CMK (cell line): ENCODE results near the gene ELOVL3.

Experiments used
- DNase-seq: peaks from one replicate; pipeline ENCODE4 v3.0.0-alpha.2; 2010; ENCODE audit warnings: low read depth

The ELOVL3 gene

GRCh38 chr10:102254426-102254825 is 28.3 kb downstream of the ELOVL3 start:
- DNase-seq, result no peak

DNA sequence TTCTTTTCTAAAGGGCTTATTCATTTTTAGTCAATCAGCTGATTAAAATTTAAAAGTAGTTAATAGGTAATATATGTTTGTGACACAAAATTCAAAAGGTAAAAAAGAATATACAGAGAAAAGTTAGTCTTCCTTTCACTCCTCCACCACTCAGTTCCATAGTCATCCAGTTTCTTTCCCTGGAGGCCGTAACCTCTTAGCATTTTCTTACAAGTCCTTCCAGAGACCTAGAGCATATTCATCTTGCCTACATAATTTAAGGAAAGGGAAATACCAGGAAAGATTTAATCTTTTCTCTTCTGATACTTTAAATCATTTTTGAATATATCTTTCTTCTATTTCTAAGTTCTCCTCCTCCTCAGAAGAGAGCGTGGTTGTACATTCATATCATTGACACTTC is 29.3 kb downstream of the ELOVL3 start:
- DNase-seq, result no peak

GRCh38 chr10:102261196-102261595 is 35.1 kb downstream of the ELOVL3 start:
- DNase-seq, result no peak

DNA sequence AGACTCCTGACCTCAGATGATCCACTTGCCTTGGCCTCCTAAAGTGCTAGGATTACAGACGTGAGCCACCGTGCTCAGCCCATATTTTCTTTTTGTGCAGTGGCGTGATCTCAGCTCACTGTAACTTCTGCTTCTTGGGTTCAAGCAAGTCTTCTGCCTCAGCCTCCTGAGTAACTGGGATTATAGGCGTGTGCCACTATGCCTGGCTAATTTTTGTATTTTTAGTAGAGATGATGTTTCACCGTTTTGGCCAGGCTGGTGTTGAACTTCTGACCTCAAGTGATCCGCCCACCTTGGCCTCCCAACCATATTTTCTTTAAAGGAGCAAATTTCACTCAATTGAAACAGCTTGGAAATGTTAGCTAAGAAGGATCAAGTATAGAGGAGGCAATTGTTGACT is 35.7 kb downstream of the ELOVL3 start:
- DNase-seq, result no peak

- no peak for DNase-seq
Measured at GRCh38 chr10:102262744-102263370, 36.8 kb downstream of the ELOVL3 start.

DNA sequence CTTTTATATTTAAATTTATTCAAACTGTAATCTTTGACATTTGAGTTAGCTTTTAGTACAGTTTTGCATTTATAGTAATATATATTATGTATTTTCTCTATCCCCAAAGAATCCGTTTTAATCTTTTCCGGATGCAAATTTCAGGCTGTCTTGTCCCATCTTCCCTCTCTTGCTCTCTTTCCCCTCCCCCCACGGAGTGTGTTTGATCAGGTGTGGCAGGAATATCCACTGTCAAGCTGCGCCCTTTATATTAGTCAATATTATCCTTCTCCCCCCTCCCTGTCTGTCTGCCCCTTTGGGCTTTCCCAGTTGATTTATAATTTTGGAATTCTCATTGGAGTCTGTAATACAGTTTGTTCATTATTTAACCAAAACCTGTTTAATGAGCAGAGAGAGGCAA is 38.3 kb downstream of the ELOVL3 start:
- no peak for DNase-seq

DNA sequence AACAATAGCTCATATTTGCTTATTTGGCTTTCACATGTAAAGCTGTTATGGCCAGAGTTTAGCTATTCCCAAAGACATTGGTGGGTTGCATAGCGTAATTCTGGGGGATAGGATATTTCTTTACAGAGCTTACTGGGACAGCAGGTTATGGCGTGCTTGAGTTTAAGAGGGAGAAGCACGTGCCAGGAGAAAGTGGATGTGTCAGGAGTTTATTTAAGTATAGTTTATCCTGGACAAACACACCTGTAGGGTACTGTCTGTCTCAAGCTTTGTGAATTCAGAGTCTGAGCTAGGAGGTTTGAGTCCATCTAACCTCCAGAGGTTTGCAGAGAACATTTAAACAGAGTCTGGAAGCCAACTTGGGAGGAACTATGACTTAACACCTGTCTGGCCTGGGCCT is 40.6 kb downstream of the ELOVL3 start:
- DNase-seq, result no peak

- no peak for DNase-seq
Measured at GRCh38 chr10:102267748-102268147, 41.6 kb downstream of the ELOVL3 start.

- DNase-seq, result no peak
Measured at GRCh38 chr10:102268375-102268888, 42.3 kb downstream of the ELOVL3 start.

- DNase-seq, result no peak
Measured at GRCh38 chr10:102269017-102269416, 42.9 kb downstream of the ELOVL3 start.

GRCh38 chr10:102274062-102274461 is 48.0 kb downstream of the ELOVL3 start:
- DNase-seq, result no peak

- no peak for DNase-seq
Measured at GRCh38 chr10:102275343-102275742, 49.2 kb downstream of the ELOVL3 start.

DNA sequence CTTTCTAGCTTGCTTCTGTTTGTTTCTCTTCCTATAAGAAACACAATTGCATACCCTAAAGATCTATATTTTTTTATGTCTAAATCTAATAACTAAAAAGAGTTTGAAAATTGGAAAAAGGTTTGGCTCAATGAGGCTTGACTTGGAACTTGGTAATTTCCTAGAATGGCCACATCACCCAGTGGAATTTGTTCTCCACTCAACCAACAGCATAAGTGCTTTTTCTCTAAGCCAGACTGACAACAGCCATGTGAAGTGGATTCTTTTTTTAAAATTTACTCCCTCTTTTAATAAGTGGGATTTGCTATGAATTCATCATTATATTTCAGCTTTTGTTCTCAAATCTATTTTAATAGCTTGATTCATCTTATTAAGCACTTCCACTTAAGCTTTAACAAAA is 53.0 kb downstream of the ELOVL3 start:
- no peak for DNase-seq
